ENCODE data around the gene USP21.

The USP21 gene, protein sequence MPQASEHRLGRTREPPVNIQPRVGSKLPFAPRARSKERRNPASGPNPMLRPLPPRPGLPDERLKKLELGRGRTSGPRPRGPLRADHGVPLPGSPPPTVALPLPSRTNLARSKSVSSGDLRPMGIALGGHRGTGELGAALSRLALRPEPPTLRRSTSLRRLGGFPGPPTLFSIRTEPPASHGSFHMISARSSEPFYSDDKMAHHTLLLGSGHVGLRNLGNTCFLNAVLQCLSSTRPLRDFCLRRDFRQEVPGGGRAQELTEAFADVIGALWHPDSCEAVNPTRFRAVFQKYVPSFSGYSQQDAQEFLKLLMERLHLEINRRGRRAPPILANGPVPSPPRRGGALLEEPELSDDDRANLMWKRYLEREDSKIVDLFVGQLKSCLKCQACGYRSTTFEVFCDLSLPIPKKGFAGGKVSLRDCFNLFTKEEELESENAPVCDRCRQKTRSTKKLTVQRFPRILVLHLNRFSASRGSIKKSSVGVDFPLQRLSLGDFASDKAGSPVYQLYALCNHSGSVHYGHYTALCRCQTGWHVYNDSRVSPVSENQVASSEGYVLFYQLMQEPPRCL

DNA sequence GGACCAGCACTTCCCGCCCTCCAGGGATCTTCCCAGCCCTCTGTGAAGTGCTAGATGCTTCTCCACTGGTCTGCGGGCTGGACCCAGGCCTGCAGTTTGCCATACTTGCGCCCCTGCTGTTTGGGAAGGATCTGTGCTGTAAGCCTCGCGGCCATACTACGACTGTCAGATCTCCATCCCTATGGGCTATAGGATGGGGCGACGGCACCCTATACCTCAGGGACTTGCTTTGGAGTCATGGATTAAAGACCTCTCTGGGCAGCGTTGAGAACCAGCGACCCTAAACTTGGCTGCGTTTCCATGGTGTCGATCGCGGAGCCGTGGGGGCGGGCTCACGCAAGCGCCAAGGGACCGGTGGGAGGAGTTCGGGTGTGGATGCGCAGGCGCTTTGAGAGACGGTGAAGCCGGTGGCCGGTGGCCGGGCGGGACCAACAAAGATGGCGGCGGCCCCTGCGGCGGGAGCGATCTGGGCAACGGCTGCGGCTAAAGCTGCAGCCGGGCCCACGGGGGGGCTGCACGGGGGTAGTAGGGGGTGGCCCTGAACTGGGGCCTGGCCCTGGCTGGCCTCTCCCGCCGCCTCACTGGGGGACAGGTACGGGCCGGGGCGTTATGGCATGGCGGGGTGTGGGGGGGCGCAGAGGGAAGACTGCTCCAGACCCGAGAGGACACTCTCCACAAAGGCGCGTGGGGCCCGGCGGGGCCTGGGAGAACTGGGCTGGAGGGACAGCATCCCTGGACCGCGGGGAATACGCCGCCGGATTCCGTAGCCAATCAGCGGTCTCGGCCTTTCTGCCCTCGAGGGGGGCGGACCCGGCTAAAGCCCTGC is at the start of gene USP21:
Gene USP21, plus strand, starts transcription at position 414 of the 826 bp plus-strand sequence. CDS start 1,141 bp downstream, outside the sequence.
- Histone ChIP-seq H3K4me3 (ENCODE audit: low read depth in 1 of 2, low read length in 1 of 2) (peak within 1 kb of the TSS; percentile 79 to 83), H3K27ac (peak within 1 kb of the TSS; percentile 65), H3K36me3 (peaks cover 13% of the 10 kb centered on the region), H3K27me3 (no peaks in the 10 kb centered on the region), H3K4me1 (ENCODE audit: control insufficient read depth in 1 of 2, insufficient read depth in 1 of 2, low read depth in 1 of 2, low read length in 1 of 2) (peaks cover 18 to 22% of the 10 kb centered on the region in 2 experiments), H3K9me3 (no peaks in the 10 kb centered on the region)
- TF ChIP-seq CTCF (IDR thresholded peaks at IDR 0.05): peak; percentile 52

DNA sequence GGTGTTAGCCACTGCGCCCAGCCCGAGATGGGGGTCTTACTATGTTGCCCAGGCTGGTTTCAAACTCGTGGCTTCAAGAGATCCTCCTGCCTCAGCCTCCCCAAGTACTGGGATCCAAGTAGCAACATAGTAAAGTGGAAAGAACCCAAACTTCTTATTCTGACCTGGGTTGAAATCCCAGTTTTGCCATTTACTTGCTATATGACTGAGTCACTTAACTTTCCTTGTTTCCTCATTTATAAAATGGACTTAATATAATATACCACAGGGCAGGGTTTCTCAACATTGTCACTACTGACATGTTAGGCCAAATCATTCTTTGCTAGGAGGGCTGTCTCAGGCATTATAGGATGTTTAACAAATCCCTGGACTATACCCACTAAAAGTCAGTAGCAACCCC is 48.2 kb upstream of the USP21 start:
- H3K36me3 ChIP-seq: no peaks in the 10 kb centered on the region
- TF ChIP-seq CTCF (IDR thresholded peaks at IDR 0.05): no peak

GRCh38 chr1:161111527-161111926 is 47.8 kb upstream of the USP21 start:
- no peaks in the 10 kb centered on the region for H3K27me3 ChIP-seq
- peaks cover 10 to 13% of the 10 kb centered on the region in 2 experiments for H3K4me1 ChIP-seq (ENCODE audit: control insufficient read depth in 1 of 2, insufficient read depth in 1 of 2, low read depth in 1 of 2, low read length in 1 of 2)
- H3K36me3 ChIP-seq: no peaks in the 10 kb centered on the region
- H3K4me3 ChIP-seq (ENCODE audit: low read depth in 1 of 2, low read length in 1 of 2): no peak overlapping the region
- H3K27ac ChIP-seq: no peak overlapping the region
- no peaks in the 10 kb centered on the region for H3K9me3 ChIP-seq
- no peak for TF ChIP-seq CTCF (IDR thresholded peaks at IDR 0.05)

More for the DNA sequence above, 48.2 kb upstream of the USP21 start:
- H3K27me3 ChIP-seq: no peaks in the 10 kb centered on the region
- peaks cover 7 to 9% of the 10 kb centered on the region in 2 experiments for H3K4me1 ChIP-seq (ENCODE audit: control insufficient read depth in 1 of 2, insufficient read depth in 1 of 2, low read depth in 1 of 2, low read length in 1 of 2)
- H3K9me3 ChIP-seq: no peaks in the 10 kb centered on the region
- H3K4me3 ChIP-seq (ENCODE audit: low read depth in 1 of 2, low read length in 1 of 2): no peak overlapping the region
- no peak overlapping the region for H3K27ac ChIP-seq

DNA sequence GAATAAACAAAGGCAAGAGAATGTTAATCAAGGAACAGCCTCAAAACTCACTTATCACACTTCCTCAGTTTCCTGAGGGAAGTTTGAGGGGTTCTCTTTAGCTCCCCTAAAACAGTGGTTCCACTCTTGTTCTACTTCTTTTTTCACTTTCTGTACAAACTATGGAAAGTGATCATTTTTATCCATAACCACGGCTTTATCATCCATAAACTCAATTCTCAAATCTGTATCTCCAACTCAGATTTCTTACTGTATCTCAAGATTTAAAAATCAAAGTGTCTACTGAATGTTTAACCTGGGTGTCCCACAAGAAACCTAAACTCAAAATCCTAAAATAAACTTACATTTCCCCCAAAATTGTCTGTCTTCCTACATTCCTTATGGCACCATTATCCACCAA is 45.4 kb upstream of the USP21 start:
- TF ChIP-seq CTCF (IDR thresholded peaks at IDR 0.05): no peak
- no peak overlapping the region for H3K4me3 ChIP-seq (ENCODE audit: low read depth in 1 of 2, low read length in 1 of 2)
- H3K36me3 ChIP-seq: no peaks in the 10 kb centered on the region
- no peaks in the 10 kb centered on the region for H3K27me3 ChIP-seq
- H3K4me1 ChIP-seq (ENCODE audit: control insufficient read depth in 1 of 2, insufficient read depth in 1 of 2, low read depth in 1 of 2, low read length in 1 of 2): peaks cover 29 to 32% of the 10 kb centered on the region in 2 experiments
- no peak overlapping the region for H3K27ac ChIP-seq
- H3K9me3 ChIP-seq: no peaks in the 10 kb centered on the region

DNA sequence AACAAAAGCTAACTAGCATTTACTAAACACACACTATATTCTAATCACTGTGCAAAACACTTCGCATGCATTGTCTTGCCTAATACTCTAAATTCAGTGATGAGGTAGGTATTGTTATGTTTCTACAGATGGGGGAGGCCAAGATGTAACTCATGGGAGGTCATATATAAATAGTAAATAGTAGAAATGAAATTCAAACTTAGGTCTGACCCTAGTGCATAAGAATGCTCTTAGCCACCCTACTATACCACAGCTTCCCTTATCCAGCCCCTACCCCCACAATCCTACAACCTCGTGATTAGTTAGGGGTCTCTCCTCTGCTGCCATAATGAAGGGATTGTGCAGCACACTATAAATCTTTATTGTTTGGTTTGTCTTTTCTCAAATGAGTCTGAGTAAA is 44.7 kb upstream of the USP21 start:
- Histone ChIP-seq H3K27ac (no peak overlapping the region), H3K4me3 (ENCODE audit: low read depth in 1 of 2, low read length in 1 of 2) (no peak overlapping the region), H3K4me1 (ENCODE audit: control insufficient read depth in 1 of 2, insufficient read depth in 1 of 2, low read depth in 1 of 2, low read length in 1 of 2) (peaks cover 36 to 38% of the 10 kb centered on the region in 2 experiments), H3K27me3 (no peaks in the 10 kb centered on the region), H3K36me3 (peaks cover 6% of the 10 kb centered on the region), H3K9me3 (no peaks in the 10 kb centered on the region)
- no peak for TF ChIP-seq CTCF (IDR thresholded peaks at IDR 0.05)
